SHP77 (cell line): ENCODE results near the gene RMND5A.
"Not testable (repeated sequence)": the region's sequence is repeated elsewhere in the genome, so short reads cannot be mapped to it uniquely, and the experiment has no call there.

Source experiments
- DNase-seq, 2 experiments: peaks; one replicate each; lab custom pipeline; 2025; lab: John Stamatoyannopoulos, UW

RMND5A gene

DNA sequence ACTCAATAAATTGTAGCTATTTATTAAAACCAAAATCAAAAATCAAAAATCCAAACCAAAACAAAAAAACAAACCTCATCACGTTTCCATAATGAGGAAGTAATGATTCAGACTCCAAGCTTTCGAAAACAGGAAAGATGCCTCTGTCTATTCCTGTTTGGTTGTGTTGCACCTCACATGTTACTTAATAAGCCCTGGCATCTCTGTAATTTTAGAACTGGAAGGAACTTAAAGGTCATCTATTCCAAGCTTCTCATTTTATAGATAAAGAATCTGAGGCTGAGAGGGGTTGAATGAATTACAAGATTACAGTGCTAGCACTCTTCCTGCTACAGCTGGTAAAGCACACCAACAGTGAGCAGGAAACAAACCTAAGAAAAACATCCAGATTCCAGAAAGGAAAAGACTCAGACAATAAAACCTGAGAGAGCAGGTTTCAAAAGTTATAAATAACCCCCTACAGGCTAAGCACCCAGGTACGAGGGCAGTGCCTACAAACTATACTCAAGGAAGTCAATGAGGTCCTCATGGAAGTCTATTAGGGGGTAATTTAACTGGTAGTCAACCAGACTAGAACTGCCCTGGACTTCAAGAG, 5.4 kb upstream of the RMND5A start:
- not testable (repeated sequence) for DNase-seq

DNA sequence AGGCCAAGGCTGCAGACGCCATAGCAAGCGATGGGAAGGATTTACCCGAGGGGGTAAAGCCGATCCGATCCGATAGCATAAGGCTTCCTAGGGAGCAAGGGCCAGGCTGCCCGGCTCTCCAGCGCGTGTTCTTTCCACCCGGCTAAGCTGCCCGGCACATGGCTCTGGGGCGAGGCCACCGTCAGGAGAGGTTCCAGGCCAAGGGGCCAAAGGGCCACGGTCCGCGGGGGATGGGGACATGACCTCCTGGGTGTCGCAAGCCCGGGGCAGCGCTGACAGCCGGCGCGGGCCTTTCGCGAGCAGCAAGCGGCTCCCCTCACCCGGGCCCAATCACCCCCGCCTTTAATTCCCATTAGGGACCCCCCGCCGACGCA, 841 bp upstream of the RMND5A start:
- not testable (repeated sequence) for DNase-seq

DNA sequence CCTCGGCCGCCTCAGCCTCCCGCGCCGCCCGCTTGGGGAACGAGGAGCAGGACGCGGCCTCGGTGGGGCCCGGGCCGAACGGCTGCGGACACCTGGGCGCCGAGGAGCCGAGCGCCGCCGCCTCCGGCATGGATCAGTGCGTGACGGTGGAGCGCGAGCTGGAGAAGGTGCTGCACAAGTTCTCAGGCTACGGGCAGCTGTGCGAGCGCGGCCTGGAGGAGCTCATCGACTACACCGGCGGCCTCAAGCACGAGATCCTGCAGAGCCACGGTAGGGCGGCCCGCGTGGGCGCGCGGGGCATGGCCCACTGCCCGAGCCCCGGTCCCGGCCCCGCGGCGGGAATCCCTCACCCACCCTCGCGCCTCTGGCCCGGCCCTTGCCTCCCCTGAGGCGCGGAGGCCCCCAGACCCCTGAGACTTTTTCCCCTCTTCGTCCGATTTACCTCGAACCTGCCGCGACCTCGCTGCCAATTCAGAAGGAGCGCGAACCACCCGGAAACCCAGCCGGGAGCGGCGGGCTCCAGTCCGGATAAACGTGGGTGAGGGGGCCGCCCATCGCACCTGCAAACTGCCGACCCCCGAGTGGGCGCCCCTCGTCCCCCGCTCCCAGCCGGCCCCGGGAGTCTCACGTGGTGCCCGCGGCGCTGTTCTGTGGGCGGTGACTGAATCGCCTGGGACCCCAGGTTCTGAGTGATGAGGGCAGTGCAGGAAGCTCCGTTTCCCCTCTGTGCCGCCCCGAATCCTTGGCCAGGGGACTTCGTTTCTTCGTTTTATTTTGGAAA, 639 bp downstream of the RMND5A start:
- not testable (repeated sequence) for DNase-seq

DNA sequence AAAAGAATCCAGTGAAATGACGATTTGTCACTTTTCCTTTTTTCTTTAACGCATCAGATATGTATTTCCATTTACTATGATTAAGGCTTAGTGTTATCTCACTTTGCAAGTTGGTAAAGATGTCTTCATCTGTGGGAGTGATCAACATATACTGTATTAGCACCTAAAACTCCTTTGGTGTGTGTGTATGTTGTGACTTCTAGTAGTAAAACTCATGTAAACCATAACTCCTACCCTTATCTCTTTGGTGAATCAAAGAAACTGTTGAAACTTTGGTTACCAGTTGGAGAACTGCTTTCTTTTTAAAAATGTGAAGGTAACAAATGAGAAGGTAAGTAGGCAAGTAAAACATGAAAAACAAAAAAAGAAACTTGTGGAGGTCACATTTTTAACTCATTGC, 5.6 kb downstream of the RMND5A start:
- DNase-seq = not testable (repeated sequence)

DNA sequence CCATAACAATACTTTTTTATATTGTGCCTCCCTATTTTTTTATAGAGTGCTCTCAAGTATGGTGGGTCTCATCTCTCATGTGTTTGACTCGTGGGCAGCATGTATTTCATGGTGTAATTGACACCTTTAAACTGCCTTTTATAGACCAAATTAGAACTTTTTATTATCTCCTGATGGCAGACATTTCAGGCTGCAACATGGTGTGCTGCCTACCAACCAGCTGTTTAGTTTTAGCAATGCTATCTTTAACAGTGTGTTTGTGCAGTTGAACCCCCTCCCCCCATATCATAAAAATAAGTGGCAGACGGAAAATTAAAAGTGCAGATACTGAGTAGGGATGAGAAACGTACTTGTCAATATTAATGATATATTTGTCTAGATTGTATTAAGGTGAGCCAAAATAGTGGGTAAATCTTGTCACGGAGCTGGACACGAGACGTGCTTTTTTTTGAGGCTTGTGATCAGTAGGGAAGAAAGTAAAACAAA, 12.0 kb downstream of the RMND5A start:
- not testable (repeated sequence) for DNase-seq

DNA sequence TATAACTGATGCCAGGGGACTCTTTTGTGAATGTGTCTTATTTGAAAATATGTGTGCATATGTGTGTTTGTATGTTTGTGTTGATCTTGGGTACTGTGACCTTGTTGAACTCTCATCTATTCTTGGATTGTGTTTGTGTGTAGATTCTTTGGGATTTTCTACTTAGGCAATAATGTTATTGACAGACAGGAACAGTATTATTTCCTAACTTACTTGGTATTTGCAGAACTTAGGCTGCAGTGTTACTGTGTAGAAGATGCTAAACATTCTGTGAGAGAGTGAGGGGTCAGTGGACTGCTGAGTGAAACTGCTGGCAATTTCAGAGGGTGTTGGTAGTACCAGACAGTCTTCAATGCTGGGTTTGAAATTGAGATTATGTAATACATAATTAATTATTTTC, 12.7 kb downstream of the RMND5A start:
- not testable (repeated sequence) for DNase-seq

DNA sequence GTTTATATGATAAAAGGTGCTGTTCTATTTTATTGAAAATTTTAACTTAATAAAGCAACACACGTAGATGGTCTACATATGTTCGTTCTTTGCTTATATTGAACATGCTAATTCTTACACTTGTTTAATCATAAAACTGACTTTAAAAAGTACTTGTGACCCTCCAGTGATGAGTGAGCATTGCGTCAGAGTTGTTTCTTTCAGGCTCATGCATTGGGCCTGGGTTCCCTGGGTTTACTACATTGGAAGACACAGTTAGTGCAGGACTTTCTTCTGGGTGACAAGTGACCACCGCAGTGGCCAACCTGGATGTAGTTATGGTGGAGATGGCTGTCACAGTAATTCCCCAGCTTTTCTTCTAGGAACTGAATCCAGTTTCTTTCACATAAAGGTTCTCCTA, 13.4 kb downstream of the RMND5A start:
- DNase-seq = not testable (repeated sequence)

DNA sequence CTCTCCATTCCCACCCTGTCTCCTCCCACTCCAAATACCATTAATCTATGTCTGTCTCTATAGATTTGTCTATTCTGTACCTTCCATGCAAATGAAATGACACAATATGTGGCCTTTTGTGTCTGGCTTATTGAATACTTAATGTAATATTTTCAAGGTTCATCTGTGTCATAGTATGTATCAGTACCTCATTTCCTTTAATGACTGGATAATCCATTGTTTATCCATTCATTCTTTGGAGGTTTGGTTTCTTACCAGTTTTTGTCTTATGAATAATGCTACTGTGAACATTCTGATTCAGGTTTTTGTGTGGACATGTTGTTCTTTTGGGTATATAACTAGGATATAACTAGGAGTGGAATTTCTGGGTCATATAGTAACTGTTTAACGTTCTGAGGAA, 14.8 kb downstream of the RMND5A start:
- not testable (repeated sequence) for DNase-seq

DNA sequence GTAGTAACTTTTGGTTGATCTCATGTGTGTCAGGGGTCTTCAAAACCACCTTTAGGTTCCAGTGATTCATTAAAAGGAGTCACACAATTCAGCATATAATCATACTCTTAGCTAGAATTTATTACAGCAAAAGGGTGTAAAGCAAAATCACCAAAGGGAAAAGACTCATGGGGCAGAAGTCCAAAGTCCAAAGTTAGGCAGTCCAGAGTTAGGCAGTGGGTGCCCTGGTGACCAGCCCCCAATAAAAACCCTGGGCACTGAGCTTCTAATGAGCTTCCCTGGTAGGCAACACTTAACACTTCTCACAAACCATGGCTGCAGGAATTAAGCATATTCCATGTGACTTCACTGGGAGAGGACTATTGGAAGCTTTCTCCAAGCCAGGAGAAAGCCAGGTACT, 19.4 kb downstream of the RMND5A start:
- DNase-seq = not testable (repeated sequence)

DNA sequence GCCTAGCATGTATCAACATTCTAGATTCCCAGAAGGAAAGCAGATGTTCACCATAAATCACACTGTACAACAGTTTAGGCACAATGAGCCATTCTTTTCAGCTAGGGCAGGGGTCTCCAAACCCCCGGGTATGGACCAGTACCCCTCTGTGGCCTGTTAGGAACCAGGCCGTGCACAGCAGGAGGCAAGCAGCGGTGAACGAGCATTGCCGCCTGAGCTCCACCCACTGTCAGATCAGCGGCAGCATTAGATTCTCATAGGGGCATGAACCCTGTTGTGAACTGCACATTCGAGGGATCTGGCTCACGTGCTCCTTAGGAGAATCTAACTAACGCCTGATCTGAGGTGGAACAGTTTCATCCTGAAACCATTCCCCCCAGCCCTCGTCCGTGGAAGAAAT, 19.8 kb downstream of the RMND5A start:
- not testable (repeated sequence) for DNase-seq

DNA sequence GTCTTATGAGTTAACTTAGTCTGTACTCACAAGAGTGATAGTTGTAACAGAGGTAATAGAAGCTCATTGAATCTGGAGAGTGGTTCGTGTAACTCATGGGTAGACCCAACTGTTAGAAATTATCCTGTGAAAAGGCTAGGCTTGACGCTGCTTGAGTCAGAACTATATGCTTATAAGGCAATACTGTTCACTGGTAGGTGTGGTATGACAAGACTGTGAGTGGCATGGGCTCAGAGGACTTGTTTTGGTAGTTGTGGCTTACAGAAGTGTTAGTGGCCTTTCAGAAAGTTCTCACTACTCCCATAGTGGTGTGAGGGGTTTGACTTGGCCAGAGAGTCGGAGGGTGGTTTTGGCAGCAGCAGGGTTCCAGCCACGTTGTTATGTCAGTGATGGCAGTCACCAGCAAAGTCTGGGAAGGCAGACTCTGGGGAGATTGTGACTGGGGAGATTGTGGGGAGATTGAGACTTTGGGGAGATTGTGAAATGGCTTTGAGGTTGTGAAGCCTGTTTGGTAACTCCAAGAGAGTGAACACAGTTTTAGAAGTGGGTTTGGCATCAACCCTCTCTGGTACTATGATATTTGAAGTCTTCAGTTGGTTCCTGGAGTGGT, 21.9 kb downstream of the RMND5A start:
- DNase-seq = not testable (repeated sequence)

DNA sequence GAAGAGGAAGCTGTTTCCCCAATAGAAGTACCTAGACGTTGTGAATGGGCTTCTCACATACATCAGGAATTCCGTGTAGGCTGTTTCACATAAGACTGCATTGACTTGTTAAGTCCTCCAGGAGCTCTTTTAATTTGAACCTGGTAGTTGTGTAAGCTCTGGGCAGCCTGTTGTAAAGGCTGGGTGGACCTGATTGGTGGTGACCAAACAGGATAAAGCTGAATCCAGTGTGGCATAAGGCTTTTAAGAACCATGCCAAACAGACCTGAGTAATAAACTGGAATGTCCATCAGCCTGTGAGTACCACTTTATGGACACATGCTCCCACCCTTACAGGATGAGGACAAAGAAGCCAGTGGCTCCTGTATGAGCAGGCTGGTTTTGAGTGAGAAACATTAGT, 24.1 kb downstream of the RMND5A start:
- DNase-seq = no peak

DNA sequence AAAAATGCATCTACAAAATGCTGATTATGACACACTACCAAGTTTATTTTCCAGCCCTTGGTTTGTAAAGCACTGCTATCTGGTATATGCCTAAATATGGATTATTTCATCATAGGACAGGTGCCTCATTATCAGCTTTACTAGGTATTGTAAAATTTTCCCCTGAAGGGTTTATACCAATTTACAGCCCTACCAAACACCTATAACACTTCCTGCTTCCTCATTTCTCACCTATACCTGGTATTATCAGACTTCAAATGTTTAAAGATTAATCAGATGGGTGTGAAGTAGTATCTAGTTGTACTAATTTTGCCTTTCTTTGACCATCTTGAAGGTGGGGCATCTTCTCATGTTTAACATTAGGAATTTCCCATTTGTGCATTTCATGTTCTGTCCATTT, 26.8 kb downstream of the RMND5A start:
- no peak for DNase-seq

DNA sequence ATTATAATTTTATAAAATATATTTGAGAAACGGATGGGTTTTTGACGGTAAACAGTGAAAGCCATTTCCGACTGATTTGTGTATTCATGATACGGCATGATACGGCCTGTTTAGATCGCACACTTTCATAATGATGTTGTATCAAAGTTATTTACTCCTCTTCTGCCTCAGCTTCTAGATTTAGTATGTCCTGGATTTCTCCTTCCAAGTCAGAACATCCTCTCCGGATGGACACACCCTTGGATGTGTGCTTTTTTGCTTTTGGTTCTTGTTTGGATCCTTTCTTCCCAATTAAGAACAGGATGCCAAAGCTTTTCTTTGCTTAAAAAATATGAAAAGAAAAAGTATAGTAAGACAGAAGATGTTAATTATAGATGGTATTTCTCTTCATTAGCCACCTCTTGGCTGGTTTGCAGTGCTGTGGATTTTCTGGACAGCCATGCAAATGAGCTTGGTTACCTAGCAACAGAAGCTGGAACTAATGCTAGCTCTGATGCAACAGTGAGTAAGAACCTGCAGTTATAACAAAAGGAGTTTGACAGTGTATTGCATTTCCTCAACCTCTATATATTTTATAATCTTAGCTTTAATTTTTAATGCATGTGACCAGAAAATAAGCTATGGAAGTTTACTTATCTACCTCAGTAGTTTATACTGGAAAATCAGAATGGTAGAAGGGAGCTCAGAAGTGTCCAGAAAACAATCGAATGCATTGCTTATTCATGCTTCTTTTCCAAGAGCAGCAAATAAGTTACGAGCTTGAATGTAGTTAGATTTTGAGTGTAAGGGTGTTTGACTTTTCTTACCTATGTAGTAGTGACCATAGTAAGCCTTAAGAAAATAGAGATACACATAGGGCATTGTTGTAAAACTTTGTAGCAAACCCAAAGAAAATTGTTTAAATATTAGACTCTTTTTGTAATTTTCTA, 27.9 kb downstream of the RMND5A start:
- no peak for DNase-seq

DNA sequence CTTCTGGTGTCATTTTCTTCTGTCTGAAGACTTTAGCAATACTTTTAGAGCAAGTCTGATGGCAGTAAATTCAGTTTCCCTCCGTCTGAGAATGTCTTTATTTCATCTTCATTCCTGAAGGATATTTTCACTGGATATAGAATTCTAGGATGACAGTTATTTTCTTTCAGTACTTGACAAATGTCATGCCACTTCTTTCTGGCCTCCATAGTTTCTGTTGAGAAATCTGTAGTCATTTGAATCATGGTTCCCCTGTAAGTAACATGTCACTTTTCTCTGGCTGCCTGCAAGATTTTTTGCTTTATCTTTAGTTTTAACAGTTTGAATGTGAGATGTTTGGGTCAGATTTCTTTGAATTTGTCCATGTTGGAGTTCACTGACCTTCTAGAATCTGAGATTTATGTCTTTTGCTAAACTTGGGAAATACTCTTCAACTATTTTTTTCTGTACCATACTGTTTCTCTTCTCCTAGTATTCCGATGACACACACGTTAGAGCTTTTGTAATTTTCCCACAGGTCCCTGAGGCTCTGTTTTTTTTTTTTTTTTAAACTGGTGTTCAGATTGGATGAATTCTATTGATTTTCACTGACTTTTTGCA, 30.2 kb downstream of the RMND5A start:
- no peak for DNase-seq

DNA sequence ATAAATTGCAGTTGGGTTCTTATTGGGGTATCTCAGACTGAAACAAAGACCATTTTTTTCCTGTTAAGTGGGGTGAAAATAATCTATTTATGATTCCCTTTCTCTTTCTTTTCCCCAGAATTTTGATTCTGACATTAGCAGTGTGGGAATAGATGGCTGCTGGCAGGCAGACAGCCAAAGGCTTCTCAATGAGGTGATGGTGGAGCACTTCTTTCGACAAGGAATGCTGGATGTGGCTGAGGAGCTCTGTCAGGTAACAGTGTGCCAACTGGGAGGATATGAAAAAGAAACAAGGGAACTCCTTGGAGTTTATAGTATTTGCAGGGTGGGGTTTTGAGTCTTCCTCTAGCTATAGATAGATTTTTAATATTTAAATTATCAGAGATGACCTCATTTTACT, 31.7 kb downstream of the RMND5A start:
- DNase-seq = no peak

DNA sequence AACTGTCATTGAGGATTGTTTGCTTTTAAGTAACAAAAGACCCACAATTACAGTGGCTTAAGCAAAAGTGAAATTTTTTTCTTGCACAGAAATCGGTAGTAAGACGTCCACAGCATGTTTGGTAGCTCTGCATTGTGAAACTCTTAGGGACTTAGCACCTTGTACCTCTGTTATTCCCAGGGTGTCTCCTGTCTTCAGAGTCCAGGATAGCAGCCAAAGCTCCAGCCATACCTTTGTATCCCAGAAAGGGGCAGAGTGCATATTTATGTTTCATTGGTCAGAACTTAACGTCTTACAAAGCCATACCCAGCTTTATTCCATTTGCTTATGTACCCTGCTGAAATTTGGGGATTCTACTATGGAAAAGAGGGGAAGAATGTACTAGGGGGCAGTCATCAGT, 32.8 kb downstream of the RMND5A start:
- no peak for DNase-seq

DNA sequence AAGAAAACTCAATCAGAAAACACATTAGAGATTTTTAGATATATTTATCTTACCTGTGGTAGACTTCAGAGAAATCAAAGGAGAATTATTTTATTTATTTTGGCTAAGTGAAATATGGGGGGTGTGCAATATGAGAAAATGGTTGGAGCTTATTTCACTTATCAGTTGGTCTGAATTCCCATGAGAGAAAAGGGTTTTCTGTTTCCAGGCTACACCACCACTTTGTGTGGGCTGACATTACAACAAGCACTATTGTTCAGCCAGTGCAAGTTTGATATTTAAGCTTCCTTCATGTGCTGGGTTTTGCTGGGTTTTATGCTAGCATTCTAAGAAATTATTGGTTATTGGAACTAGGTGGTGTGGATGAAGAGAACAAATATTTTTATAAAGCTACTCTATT, 33.5 kb downstream of the RMND5A start:
- DNase-seq = no peak

DNA sequence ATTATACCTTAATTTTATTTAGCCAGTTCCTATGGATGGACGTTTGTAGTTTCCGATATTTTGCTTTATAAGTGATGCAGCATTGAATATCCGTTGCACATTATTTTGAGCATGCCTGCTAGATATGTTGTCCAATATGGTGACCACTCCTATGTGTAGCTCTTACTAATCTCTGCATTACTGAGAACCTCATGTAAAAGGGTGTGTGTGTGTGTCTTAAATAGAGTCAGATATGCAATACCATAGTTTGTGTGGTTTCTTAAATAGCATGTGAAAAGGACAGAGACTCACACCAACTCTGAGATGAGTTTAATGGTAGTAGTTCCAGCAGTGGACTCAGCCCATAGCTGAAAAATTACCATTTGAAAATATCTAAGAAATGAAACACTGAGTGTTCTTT, 38.3 kb downstream of the RMND5A start:
- DNase-seq = no peak

DNA sequence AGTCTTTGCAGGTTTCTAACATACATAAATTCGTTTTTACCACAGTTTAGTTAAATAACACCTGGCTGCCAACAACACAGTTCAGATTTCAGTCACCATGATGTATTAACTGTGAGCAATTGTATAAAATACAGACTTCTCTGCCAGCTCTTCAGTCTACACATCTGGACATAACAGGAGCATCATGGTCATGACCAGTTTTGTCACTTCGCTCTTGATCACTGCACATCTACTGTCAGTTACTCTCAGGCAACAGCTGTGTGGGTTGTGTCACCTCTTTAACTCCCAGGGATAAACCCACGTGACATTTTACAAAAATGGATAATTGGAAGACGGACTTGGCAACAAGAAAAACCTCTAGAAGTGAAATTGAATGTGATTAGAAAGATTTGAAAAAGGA, 40.3 kb downstream of the RMND5A start:
- DNase-seq = no peak

DNA sequence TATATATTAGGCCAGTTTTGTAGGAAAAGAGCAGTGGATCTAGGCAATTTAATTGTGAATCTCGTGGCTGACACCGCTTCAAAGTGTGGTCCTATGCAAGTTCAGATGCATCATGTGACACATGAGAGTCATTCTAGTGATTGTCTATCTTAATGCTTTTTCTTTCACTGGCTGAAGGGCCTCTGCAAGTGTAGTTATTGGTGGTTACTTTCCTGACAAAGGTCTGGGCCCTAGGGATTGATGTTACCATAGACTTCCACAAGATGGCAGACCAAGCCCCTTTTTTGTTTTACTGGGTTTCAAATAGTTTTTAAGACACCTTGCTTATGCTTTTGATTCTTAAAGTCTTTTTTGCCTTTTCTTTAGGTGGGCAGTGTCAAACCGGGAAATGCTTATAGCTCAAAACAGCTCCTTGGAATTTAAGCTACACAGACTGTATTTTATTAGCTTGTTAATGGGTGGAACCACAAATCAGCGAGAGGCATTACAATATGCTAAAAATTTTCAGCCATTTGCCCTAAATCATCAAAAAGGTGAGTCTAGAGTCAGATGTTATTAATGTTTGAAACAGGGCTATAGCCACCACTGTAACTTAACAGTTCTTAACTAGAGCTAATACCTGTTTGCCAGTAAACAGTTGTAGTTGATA, 44.7 kb downstream of the RMND5A start:
- peak in 1 of 2 experiments; percentile 27 for DNase-seq
